ENCODE measurements around the gene EME2.

The EME2 gene

DNA sequence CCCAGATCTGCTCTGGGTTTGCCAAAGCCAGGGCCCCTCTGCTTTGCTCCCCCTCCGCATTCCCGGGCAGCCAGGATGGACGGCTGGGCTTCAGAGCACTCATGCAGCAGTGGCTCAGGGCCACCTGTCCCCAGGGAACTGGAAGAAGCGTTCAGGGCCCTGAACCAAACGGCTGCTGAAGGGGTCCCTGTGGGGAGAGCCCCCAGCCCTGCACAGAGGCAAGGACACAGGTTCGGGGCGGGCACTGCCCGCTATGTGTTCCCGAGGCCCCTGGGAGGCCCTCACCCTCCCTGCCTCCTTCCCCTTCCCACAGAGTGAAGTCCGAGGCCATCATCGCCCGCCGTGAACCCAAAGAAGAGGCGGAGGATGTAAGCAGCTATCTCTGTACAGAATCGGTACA, 11.7 kb upstream of the EME2 start:
- Histone ChIP-seq H3K27ac (ENCODE audit: low read length) (no peak overlapping the region), H3K36me3 (ENCODE audit: control insufficient read depth in 2 of 2, insufficient read depth in 2 of 2, low read length in 2 of 2) (peaks cover 8 to 35% of the 10 kb centered on the region in 2 donors)

GRCh38 chr16:1761751-1762150, 10.9 kb upstream of the EME2 start:
- no peak overlapping the region for H3K27ac ChIP-seq (ENCODE audit: low read length)
- H3K4me1 ChIP-seq (ENCODE audit: control insufficient read depth, insufficient read depth, low read length), result no peaks in the 10 kb centered on the region
- no peaks in the 10 kb centered on the region for H3K9me3 ChIP-seq (ENCODE audit: control insufficient read depth in 2 of 2, low read length in 2 of 2)
- peaks cover 8 to 38% of the 10 kb centered on the region in 2 donors for H3K36me3 ChIP-seq (ENCODE audit: control insufficient read depth in 2 of 2, insufficient read depth in 2 of 2, low read length in 2 of 2)
- no peaks in the 10 kb centered on the region for H3K27me3 ChIP-seq (ENCODE audit: control insufficient read depth in 1 of 2, insufficient read depth in 2 of 2, low read length in 2 of 2)
- no peak overlapping the region for H3K9ac ChIP-seq (ENCODE audit: low read length in 2 of 2)
- H3K4me3 ChIP-seq (ENCODE audit: low read length in 2 of 2), result no peak overlapping the region

More for the DNA sequence above, 11.7 kb upstream of the EME2 start:
- H3K9me3 ChIP-seq (ENCODE audit: control insufficient read depth in 2 of 2, low read length in 2 of 2), result no peaks in the 10 kb centered on the region
- no peaks in the 10 kb centered on the region for H3K27me3 ChIP-seq (ENCODE audit: control insufficient read depth in 1 of 2, insufficient read depth in 2 of 2, low read length in 2 of 2)
- H3K9ac ChIP-seq (ENCODE audit: low read length in 2 of 2), result no peak overlapping the region
- H3K4me1 ChIP-seq (ENCODE audit: control insufficient read depth, insufficient read depth, low read length), result no peaks in the 10 kb centered on the region
- no peak overlapping the region for H3K4me3 ChIP-seq (ENCODE audit: low read length in 2 of 2)

DNA sequence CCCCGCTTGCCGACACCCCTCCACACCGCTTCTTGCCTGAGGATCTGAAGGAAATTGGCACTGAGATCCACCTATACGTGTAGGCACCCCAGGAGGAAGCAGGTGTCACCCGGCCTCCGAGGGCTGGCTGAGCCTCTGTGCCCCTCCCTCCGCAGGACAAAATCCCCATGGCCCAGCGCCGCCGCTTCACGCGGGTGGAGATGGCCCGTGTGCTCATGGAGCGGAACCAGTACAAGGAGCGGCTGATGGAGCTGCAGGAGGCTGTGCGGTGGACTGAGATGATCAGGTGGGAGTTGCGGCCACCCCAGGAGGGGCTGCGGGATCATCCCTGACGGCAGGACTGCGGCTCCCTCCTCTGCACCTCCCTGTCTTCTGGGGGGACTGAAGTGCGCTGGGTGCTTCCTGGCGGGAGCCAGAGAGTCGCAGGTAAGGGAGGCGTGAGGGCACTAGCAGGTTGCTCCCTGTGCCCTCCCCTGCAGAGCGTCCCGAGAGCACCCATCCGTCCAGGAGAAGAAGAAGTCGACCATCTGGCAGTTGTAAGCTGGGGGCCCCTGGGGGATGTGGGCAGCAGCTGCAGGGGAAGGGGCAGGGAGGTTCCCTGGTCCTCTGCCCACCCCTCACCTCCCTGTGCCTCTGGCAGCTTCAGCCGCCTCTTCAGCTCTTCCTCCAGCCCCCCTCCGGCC, 10.3 kb upstream of the EME2 start:
- no peak overlapping the region for H3K4me3 ChIP-seq (ENCODE audit: low read length in 2 of 2)
- H3K27me3 ChIP-seq (ENCODE audit: control insufficient read depth in 1 of 2, insufficient read depth in 2 of 2, low read length in 2 of 2), result no peaks in the 10 kb centered on the region
- H3K9me3 ChIP-seq (ENCODE audit: control insufficient read depth in 2 of 2, low read length in 2 of 2), result no peaks in the 10 kb centered on the region
- no peaks in the 10 kb centered on the region for H3K4me1 ChIP-seq (ENCODE audit: control insufficient read depth, insufficient read depth, low read length)
- no peak overlapping the region for H3K9ac ChIP-seq (ENCODE audit: low read length in 2 of 2)
- peaks cover 9 to 37% of the 10 kb centered on the region in 2 donors for H3K36me3 ChIP-seq (ENCODE audit: control insufficient read depth in 2 of 2, insufficient read depth in 2 of 2, low read length in 2 of 2)
- no peak overlapping the region for H3K27ac ChIP-seq (ENCODE audit: low read length)

- H3K4me3 ChIP-seq (ENCODE audit: low read length in 2 of 2), result no peak overlapping the region
- H3K9ac ChIP-seq (ENCODE audit: low read length in 2 of 2), result no peak overlapping the region
- no peaks in the 10 kb centered on the region for H3K9me3 ChIP-seq (ENCODE audit: control insufficient read depth in 2 of 2, low read length in 2 of 2)
- no peaks in the 10 kb centered on the region for H3K4me1 ChIP-seq (ENCODE audit: control insufficient read depth, insufficient read depth, low read length)
- no peak overlapping the region for H3K27ac ChIP-seq (ENCODE audit: low read length)
- H3K27me3 ChIP-seq (ENCODE audit: control insufficient read depth in 1 of 2, insufficient read depth in 2 of 2, low read length in 2 of 2), result no peaks in the 10 kb centered on the region
- H3K36me3 ChIP-seq (ENCODE audit: control insufficient read depth in 2 of 2, insufficient read depth in 2 of 2, low read length in 2 of 2), result peaks cover 9 to 36% of the 10 kb centered on the region in 2 donors
Measured at GRCh38 chr16:1762879-1763520, 9.6 kb upstream of the EME2 start.

GRCh38 chr16:1763521-1764511, 8.8 kb upstream of the EME2 start:
- Histone ChIP-seq H3K4me3 (ENCODE audit: low read length in 2 of 2) (no peak overlapping the region), H3K27me3 (ENCODE audit: control insufficient read depth in 1 of 2, insufficient read depth in 2 of 2, low read length in 2 of 2) (no peaks in the 10 kb centered on the region), H3K9me3 (ENCODE audit: control insufficient read depth in 2 of 2, low read length in 2 of 2) (no peaks in the 10 kb centered on the region), H3K9ac (ENCODE audit: low read length in 2 of 2) (no peak overlapping the region), H3K36me3 (ENCODE audit: control insufficient read depth in 2 of 2, insufficient read depth in 2 of 2, low read length in 2 of 2) (peaks cover 9 to 41% of the 10 kb centered on the region in 2 donors), H3K4me1 (ENCODE audit: control insufficient read depth, insufficient read depth, low read length) (no peaks in the 10 kb centered on the region), H3K27ac (ENCODE audit: low read length) (no peak overlapping the region)

GRCh38 chr16:1764971-1765370, 7.6 kb upstream of the EME2 start:
- H3K4me1 ChIP-seq (ENCODE audit: control insufficient read depth, insufficient read depth, low read length), result peaks cover 7% of the 10 kb centered on the region
- H3K9me3 ChIP-seq (ENCODE audit: control insufficient read depth in 2 of 2, low read length in 2 of 2), result no peaks in the 10 kb centered on the region
- peaks cover 9 to 40% of the 10 kb centered on the region in 2 donors for H3K36me3 ChIP-seq (ENCODE audit: control insufficient read depth in 2 of 2, insufficient read depth in 2 of 2, low read length in 2 of 2)
- no peak overlapping the region for H3K4me3 ChIP-seq (ENCODE audit: low read length in 2 of 2)
- no peaks in the 10 kb centered on the region for H3K27me3 ChIP-seq (ENCODE audit: control insufficient read depth in 1 of 2, insufficient read depth in 2 of 2, low read length in 2 of 2)
- H3K27ac ChIP-seq (ENCODE audit: low read length), result no peak overlapping the region
- no peak overlapping the region for H3K9ac ChIP-seq (ENCODE audit: low read length in 2 of 2)

GRCh38 chr16:1765826-1766225, 6.8 kb upstream of the EME2 start:
- H3K9ac ChIP-seq (ENCODE audit: low read length in 2 of 2), result no peak overlapping the region
- peaks cover 15% of the 10 kb centered on the region for H3K4me1 ChIP-seq (ENCODE audit: control insufficient read depth, insufficient read depth, low read length)
- H3K36me3 ChIP-seq (ENCODE audit: control insufficient read depth in 2 of 2, insufficient read depth in 2 of 2, low read length in 2 of 2), result peaks cover 9 to 32% of the 10 kb centered on the region in 2 donors
- no peaks in the 10 kb centered on the region for H3K9me3 ChIP-seq (ENCODE audit: control insufficient read depth in 2 of 2, low read length in 2 of 2)
- H3K27ac ChIP-seq (ENCODE audit: low read length), result no peak overlapping the region
- no peaks in the 10 kb centered on the region for H3K27me3 ChIP-seq (ENCODE audit: control insufficient read depth in 1 of 2, insufficient read depth in 2 of 2, low read length in 2 of 2)
- no peak overlapping the region for H3K4me3 ChIP-seq (ENCODE audit: low read length in 2 of 2)

DNA sequence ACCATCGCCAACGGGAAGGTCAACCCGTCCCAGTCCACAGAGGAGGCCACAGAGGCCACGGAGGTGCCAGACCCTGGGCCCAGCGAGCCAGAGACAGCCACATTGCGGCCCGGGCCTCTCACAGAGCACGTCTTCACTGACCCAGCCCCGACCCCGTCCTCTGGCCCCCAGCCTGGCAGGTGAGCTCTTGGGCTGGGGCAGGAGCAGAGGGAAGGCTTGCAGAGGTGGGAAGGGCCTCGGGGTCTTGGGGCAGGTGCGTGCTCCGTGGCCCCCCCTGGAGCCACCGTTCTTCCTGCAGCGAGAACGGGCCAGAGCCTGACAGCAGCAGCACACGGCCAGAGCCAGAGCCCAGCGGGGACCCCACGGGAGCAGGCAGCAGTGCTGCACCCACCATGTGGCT, 6.4 kb upstream of the EME2 start:
- no peak overlapping the region for H3K27ac ChIP-seq (ENCODE audit: low read length)
- no peak overlapping the region for H3K9ac ChIP-seq (ENCODE audit: low read length in 2 of 2)
- H3K9me3 ChIP-seq (ENCODE audit: control insufficient read depth in 2 of 2, low read length in 2 of 2), result no peaks in the 10 kb centered on the region
- H3K4me3 ChIP-seq (ENCODE audit: low read length in 2 of 2), result no peak overlapping the region
- H3K27me3 ChIP-seq (ENCODE audit: control insufficient read depth in 1 of 2, insufficient read depth in 2 of 2, low read length in 2 of 2), result no peaks in the 10 kb centered on the region
- H3K36me3 ChIP-seq (ENCODE audit: control insufficient read depth in 2 of 2, insufficient read depth in 2 of 2, low read length in 2 of 2), result peaks cover 9 to 32% of the 10 kb centered on the region in 2 donors
- peaks cover 17% of the 10 kb centered on the region for H3K4me1 ChIP-seq (ENCODE audit: control insufficient read depth, insufficient read depth, low read length)

DNA sequence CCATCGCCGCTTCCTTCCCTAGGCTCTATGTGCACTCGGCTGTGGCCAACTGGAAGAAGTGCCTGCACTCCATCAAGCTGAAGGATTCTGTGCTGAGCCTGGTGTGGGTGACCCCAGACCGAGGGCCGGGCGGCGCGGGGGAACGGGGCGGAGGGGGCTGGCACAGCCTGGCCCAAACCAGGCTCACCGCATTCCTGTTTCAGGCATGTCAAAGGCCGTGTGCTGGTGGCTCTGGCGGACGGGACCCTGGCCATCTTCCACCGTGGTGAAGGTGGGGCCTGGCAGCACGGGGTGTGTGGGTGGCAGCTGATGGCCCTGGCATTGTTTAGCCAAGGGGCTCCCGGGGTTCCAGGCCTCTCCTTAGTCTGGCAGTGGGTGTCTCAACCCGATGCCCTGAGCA, 5.9 kb upstream of the EME2 start:
- Histone ChIP-seq H3K4me3 (ENCODE audit: low read length in 2 of 2) (no peak overlapping the region), H3K4me1 (ENCODE audit: control insufficient read depth, insufficient read depth, low read length) (peaks cover 17% of the 10 kb centered on the region), H3K9ac (ENCODE audit: low read length in 2 of 2) (no peak overlapping the region), H3K9me3 (ENCODE audit: control insufficient read depth in 2 of 2, low read length in 2 of 2) (no peaks in the 10 kb centered on the region), H3K27ac (ENCODE audit: low read length) (no peak overlapping the region), H3K27me3 (ENCODE audit: control insufficient read depth in 1 of 2, insufficient read depth in 2 of 2, low read length in 2 of 2) (no peaks in the 10 kb centered on the region), H3K36me3 (ENCODE audit: control insufficient read depth in 2 of 2, insufficient read depth in 2 of 2, low read length in 2 of 2) (peaks cover 9 to 32% of the 10 kb centered on the region in 2 donors)

- Histone ChIP-seq H3K4me1 (ENCODE audit: control insufficient read depth, insufficient read depth, low read length) (peaks cover 24% of the 10 kb centered on the region), H3K4me3 (ENCODE audit: low read length in 2 of 2) (no peak overlapping the region), H3K9ac (ENCODE audit: low read length in 2 of 2) (no peak overlapping the region), H3K27ac (ENCODE audit: low read length) (no peak overlapping the region), H3K27me3 (ENCODE audit: control insufficient read depth in 1 of 2, insufficient read depth in 2 of 2, low read length in 2 of 2) (no peaks in the 10 kb centered on the region), H3K36me3 (ENCODE audit: control insufficient read depth in 2 of 2, insufficient read depth in 2 of 2, low read length in 2 of 2) (peaks cover 9 to 28% of the 10 kb centered on the region in 2 donors), H3K9me3 (ENCODE audit: control insufficient read depth in 2 of 2, low read length in 2 of 2) (no peaks in the 10 kb centered on the region)
Measured at GRCh38 chr16:1767116-1767994, 5.3 kb upstream of the EME2 start.

All from stomach smooth muscle (tissue), 2 donors.